ENCODE data around the gene TDRD12. TPM values are rescaled to one million over a fixed set of nuclear protein-coding genes. Genes with fewer than 3 reads are reported as not detected.

TDRD12 gene
- total and polyA plus RNA-seq, 2 of the 13 experiments (the other 11 are each of a cell fraction or from before 2014, with no cell fraction given): 0.03 to 0.40 TPM

GRCh38 chr19:32869369-32869965, 149.9 kb downstream of the TDRD12 start, which contains the start of gene SLC7A9 (continued):
- TF ChIP-seq ZFP82 (CRISPR knock-in tag; IDR thresholded peaks at IDR 0.05; ENCODE audit: borderline replicate concordance): no peak
- TF ChIP-seq ZNF225 (CRISPR knock-in tag; IDR thresholded peaks at IDR 0.05): no peak
- no peak for TF ChIP-seq MAZ (IDR thresholded peaks at IDR 0.05; ENCODE audit: borderline replicate concordance, low read depth, low read length)
- no peak for TF ChIP-seq MAZ (CRISPR knock-in tag; IDR thresholded peaks at IDR 0.05; ENCODE audit: low read depth)
- no peak for TF ChIP-seq ZNF274 (CRISPR knock-in tag; IDR thresholded peaks at IDR 0.05)
- TF ChIP-seq NFYC (CRISPR knock-in tag; IDR thresholded peaks at IDR 0.05): no peak
- peak; percentile 61 for TF ChIP-seq NR2F6 (IDR thresholded peaks at IDR 0.05)
- peak; percentile 52; the same call in 1 of the 2 replicates for TF ChIP-seq NR2F6 (CRISPR knock-in tag; IDR thresholded peaks at IDR 0.05)
- TF ChIP-seq TRIM24 (CRISPR knock-in tag; IDR thresholded peaks at IDR 0.05): no peak
- no peak for TF ChIP-seq ZNF749 (CRISPR knock-in tag; IDR thresholded peaks at IDR 0.05; ENCODE audit: borderline replicate concordance)
- TF ChIP-seq NR0B2 (CRISPR knock-in tag; IDR thresholded peaks at IDR 0.05): no peak
- no peak for TF ChIP-seq HMG20B (CRISPR knock-in tag; conservative IDR thresholded peaks at IDR 0.05)
- no peak for TF ChIP-seq THAP9 (CRISPR knock-in tag; IDR thresholded peaks at IDR 0.05; ENCODE audit: borderline replicate concordance)
- 0 out of 2 replicates have a peak, but pooled peaks have one; percentile 24 for TF ChIP-seq ZNF441 (CRISPR knock-in tag; IDR thresholded peaks at IDR 0.05; ENCODE audit: borderline replicate concordance)
- no peak for TF ChIP-seq FOXK1 (CRISPR knock-in tag; IDR thresholded peaks at IDR 0.05; ENCODE audit: borderline replicate concordance, low read depth)
- TF ChIP-seq PPARG (CRISPR knock-in tag; conservative IDR thresholded peaks at IDR 0.05): no peak
- TF ChIP-seq ZKSCAN1 (IDR thresholded peaks at IDR 0.05; ENCODE audit: low read length): no peak
- no peak for TF ChIP-seq PAF1 (CRISPR knock-in tag; IDR thresholded peaks at IDR 0.05)
- peak; percentile 48; the same call in 1 of the 2 replicates for TF ChIP-seq ERF (CRISPR knock-in tag; IDR thresholded peaks at IDR 0.05)
- no peak for TF ChIP-seq ZNF740 (CRISPR knock-in tag; IDR thresholded peaks at IDR 0.05)
- no peak for TF ChIP-seq MLX (CRISPR knock-in tag; IDR thresholded peaks at IDR 0.05)
- TF ChIP-seq ZBTB38 (CRISPR knock-in tag; IDR thresholded peaks at IDR 0.05): no peak
- TF ChIP-seq JUN (CRISPR knock-in tag; IDR thresholded peaks at IDR 0.05): no peak
- TF ChIP-seq ZSCAN29 (CRISPR knock-in tag; conservative IDR thresholded peaks at IDR 0.05): no peak

Measured in HepG2 (cell line).